CD4-positive, alpha-beta T cell (primary cell): ENCODE results near the gene DHX29. TPM values are rescaled to one million over a fixed set of nuclear protein-coding genes. Genes with fewer than 3 reads are reported as not detected.
A peak's percentile ranks its signal among the peaks of the same experiment; 100 is the strongest.

ENCODE experiments used
- ATAC-seq: fragments of 200-7000 bp; cut with Tn5 transposase; one replicate; pipeline ENCODE4 v1.10.0; 2022; ENCODE audit warnings: mild to moderate bottlenecking; ENCODE audit not compliant: poor library complexity
- CTCF ChIA-PET: fragments of 350-600 bp; sonication (Branson Sonifier 250); formaldehyde crosslinking; loops from one replicate; lab custom pipeline; 2021; ENCODE audit warnings: antibody characterized with exemption, inconsistent platforms; lab: Charles Lee
- POLR2A ChIA-PET: fragments of 350-600 bp; sonication (Branson Sonifier 250); formaldehyde crosslinking; loops from one replicate; lab custom pipeline; 2021; ENCODE audit warnings: antibody characterized with exemption, inconsistent platforms; lab: Charles Lee
- DNase-seq, 14 experiments: peaks; one replicate each; pipeline ENCODE4 v3.0.0-alpha.2; 2013 to 2020; ENCODE audit warnings: mixed read lengths in 2 of 14
- H3K27ac ChIP-seq, 2 donors: one replicate each; pipeline versions ENCODE4 v1.5.1 to v1.7.0; 2013; ENCODE audit warnings: low read length in 2 of 2, low read depth in 1 of 2, mild to moderate bottlenecking in 1 of 2
- H3K27me3 ChIP-seq, 2 experiments: 1 replicate in 1 of 2; 2 replicates in 1 of 2; pipeline versions ENCODE4 v1.6.1 to v1.7.0; 2013; ENCODE audit warnings: low read length in 2 of 2, control low read depth in 1 of 2, mild to moderate bottlenecking in 1 of 2, moderate library complexity in 1 of 2; ENCODE audit not compliant: insufficient read depth in 2 of 2, control insufficient read depth in 1 of 2
- H3K36me3 ChIP-seq: one replicate; pipeline ENCODE4 v1.6.1; 2013; ENCODE audit warnings: low read length, control low read depth; ENCODE audit not compliant: insufficient read depth
- H3K4me1 ChIP-seq: one replicate; pipeline ENCODE4 v1.6.1; 2013; ENCODE audit warnings: low read length, control low read depth; ENCODE audit not compliant: insufficient read depth
- H3K4me3 ChIP-seq: one replicate; pipeline ENCODE4 v1.5.1; 2013; ENCODE audit warnings: mild to moderate bottlenecking, low read length, moderate library complexity
- H3K9me3 ChIP-seq, 2 experiments: 1 replicate in 1 of 2; 2 replicates in 1 of 2; pipeline versions ENCODE4 v1.6.1 to v1.7.0; 2013; ENCODE audit warnings: low read length in 2 of 2, mild to moderate bottlenecking in 2 of 2, control low read depth in 1 of 2, moderate library complexity in 1 of 2; ENCODE audit not compliant: control insufficient read depth in 1 of 2, insufficient read depth in 1 of 2
- H3K27ac Mint-ChIP-seq: one replicate; pipeline ENCODE4 v1.8.0; 2020; ENCODE audit warnings: mixed read lengths
- H3K27me3 Mint-ChIP-seq: one replicate; pipeline ENCODE4 v1.8.0; 2021; ENCODE audit warnings: mixed read lengths
- H3K36me3 Mint-ChIP-seq: one replicate; pipeline ENCODE4 v1.8.0; 2021; ENCODE audit warnings: low read depth, mixed read lengths
- H3K4me1 Mint-ChIP-seq: one replicate; pipeline ENCODE4 v1.8.0; 2021; ENCODE audit warnings: low read depth, mixed read lengths
- H3K4me3 Mint-ChIP-seq: one replicate; pipeline ENCODE4 v1.8.0; 2020; ENCODE audit warnings: mild to moderate bottlenecking, mixed read lengths
- H3K9me3 Mint-ChIP-seq: one replicate; pipeline ENCODE4 v1.8.0; 2020; ENCODE audit warnings: mixed read lengths
- intact Hi-C, 2 experiments: fragments of 100-400 bp; cut with DNase I in 1 of 2; cut with micrococcal nuclease in 1 of 2; formaldehyde crosslinking; loops; one replicate each; pipeline versions ENCODE4 v1.15.1 to v1.9.0; 2023 to 2025; cut with DNase I, micrococcal nuclease
- total RNA-seq, 174 experiments: library from RNA in 2 of 174; stranded (reverse) in 2 of 174; gene quantifications; one replicate each; pipeline ENCODE4 v1.2.3 and lab custom pipeline; 2021 to 2026
- TF ChIP-seq, protein P1 (sequence below): fragments of 200-600 bp; IDR thresholded peaks from one replicate; pipeline ENCODE4 v1.8.0; 2022; ENCODE audit warnings: antibody characterized with exemption, mild to moderate bottlenecking

DHX29 gene
- total RNA-seq, 2 experiments from 2014 or later = 13.8 to 17.9 TPM

- Histone ChIP-seq H3K4me1 (no peaks in the 10 kb centered on the region), H3K4me3 (no peak overlapping the region), H3K27me3 (no peaks in the 10 kb centered on the region), H3K36me3 (peaks cover 31% of the 10 kb centered on the region), H3K27ac (no peak overlapping the region), H3K9me3 (no peaks in the 10 kb centered on the region)
- Mint-ChIP-seq H3K4me3 (no peak overlapping the region), H3K9me3 (no peaks in the 10 kb centered on the region), H3K27ac (no peak overlapping the region), H3K27me3 (no peaks in the 10 kb centered on the region), H3K4me1 (peaks cover 28% of the 10 kb centered on the region), H3K36me3 (peaks cover 67% of the 10 kb centered on the region)
- ATAC-seq = no peak
- intact Hi-C loops = no loop called here
- DNase-seq = peak in 1 of 14 experiments; percentile 7
- ChIA-PET POLR2A (interaction anchor here (0.6 kb wide), 1 partner anchor 156 kb away, joined by 4 read pairs; no protein-coding TSS in a partner anchor), CTCF (interaction anchor here (1.2 kb wide), 1 partner anchor 347 kb away, joined by 3 read pairs; no protein-coding TSS in a partner anchor)
- TF ChIP-seq, protein P1, sequence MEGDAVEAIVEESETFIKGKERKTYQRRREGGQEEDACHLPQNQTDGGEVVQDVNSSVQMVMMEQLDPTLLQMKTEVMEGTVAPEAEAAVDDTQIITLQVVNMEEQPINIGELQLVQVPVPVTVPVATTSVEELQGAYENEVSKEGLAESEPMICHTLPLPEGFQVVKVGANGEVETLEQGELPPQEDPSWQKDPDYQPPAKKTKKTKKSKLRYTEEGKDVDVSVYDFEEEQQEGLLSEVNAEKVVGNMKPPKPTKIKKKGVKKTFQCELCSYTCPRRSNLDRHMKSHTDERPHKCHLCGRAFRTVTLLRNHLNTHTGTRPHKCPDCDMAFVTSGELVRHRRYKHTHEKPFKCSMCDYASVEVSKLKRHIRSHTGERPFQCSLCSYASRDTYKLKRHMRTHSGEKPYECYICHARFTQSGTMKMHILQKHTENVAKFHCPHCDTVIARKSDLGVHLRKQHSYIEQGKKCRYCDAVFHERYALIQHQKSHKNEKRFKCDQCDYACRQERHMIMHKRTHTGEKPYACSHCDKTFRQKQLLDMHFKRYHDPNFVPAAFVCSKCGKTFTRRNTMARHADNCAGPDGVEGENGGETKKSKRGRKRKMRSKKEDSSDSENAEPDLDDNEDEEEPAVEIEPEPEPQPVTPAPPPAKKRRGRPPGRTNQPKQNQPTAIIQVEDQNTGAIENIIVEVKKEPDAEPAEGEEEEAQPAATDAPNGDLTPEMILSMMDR = no peak
These were observed 31.3 kb upstream of the DHX29 start for GRCh38 chr5:55338810-55339243.

DNA sequence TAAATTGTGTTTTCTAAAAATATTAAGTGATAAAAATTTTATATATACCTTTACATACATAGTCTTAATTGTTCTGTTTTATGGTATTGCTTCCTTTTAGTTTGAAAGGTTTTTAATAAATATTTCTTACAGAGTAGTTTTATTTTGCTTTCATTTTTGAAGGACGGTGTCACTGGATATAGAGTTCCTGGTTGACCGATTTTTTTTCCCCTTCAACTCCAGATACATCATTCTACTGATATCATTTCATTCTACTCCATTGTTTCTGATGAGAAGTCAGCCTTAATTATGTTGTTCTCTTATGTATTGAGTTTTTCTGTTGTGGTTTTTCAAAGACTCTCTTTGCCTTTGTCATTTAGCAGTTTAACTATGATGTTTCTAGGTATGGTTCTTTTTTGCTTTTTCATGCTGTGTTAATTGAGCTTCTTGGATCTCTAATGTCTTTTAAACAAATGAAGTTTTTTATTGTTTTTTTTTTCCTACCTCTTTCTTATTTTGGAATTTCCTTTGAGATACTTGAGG, 30.7 kb upstream of the DHX29 start:
- intact Hi-C loops = no loop called here
- no peaks in the 10 kb centered on the region for H3K27me3 ChIP-seq
- TF ChIP-seq, protein P1 = no peak
- H3K36me3 ChIP-seq = peaks cover 30% of the 10 kb centered on the region
- no peaks in the 10 kb centered on the region for H3K4me1 ChIP-seq
- Mint-ChIP-seq H3K4me3 (peak overlapping the region; percentile 47), H3K36me3 (peaks cover 67% of the 10 kb centered on the region), H3K27me3 (no peaks in the 10 kb centered on the region), H3K4me1 (peaks cover 30% of the 10 kb centered on the region), H3K27ac (peak overlapping the region; percentile 13), H3K9me3 (no peaks in the 10 kb centered on the region)
- ChIA-PET CTCF (interaction anchor here (1.2 kb wide), 1 partner anchor 348 kb away, joined by 3 read pairs; no protein-coding TSS in a partner anchor), POLR2A (no interaction called here)
- H3K9me3 ChIP-seq = no peaks in the 10 kb centered on the region
- DNase-seq (peak in 3 of 14 experiments; percentile 17 to 27 (median 22)), ATAC-seq (peak; percentile 49)
- no peak overlapping the region for H3K27ac ChIP-seq
- no peak overlapping the region for H3K4me3 ChIP-seq

DNA sequence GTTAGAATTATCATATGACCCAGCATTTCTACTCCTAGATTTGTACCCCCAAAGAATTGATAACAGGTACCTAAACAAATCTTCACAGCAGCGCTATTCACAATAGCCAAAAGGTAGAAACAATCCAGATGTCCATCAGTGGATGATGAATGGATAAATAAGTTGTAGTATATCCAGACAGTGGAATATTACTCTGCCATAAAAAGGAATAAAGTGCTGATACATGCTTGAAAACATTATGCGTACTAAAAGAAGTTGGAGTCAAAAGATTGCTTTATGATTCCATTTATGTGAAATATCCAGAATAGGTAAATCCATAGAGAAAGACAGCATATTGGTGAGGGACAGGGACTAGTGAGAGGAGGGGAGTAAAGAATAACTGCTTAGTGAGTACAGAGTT, 26.3 kb upstream of the DHX29 start:
- peaks cover 81% of the 10 kb centered on the region for H3K36me3 Mint-ChIP-seq
- H3K9me3 Mint-ChIP-seq = no peaks in the 10 kb centered on the region
- ATAC-seq (no peak), DNase-seq (no peak)
- peaks cover 47% of the 10 kb centered on the region for H3K4me1 Mint-ChIP-seq
- H3K4me1 ChIP-seq = peaks cover 4% of the 10 kb centered on the region
- H3K27ac ChIP-seq = no peak overlapping the region
- no peak overlapping the region for H3K27ac Mint-ChIP-seq
- TF ChIP-seq, protein P1 = no peak
- peaks cover 47% of the 10 kb centered on the region for H3K36me3 ChIP-seq
- ChIA-PET CTCF (no interaction called here), POLR2A (no interaction called here)
- no peaks in the 10 kb centered on the region for H3K27me3 ChIP-seq
- H3K4me3 Mint-ChIP-seq = no peak overlapping the region
- intact Hi-C loops = no loop called here
- no peaks in the 10 kb centered on the region for H3K27me3 Mint-ChIP-seq
- no peaks in the 10 kb centered on the region for H3K9me3 ChIP-seq
- no peak overlapping the region for H3K4me3 ChIP-seq
